Activated T-helper 1 cell treated with anti-CD3 and anti-CD28 coated beads, Interleukin-12 subunit alpha, Interleukin-12 subunit beta, Interleukin-2, Interleukin-4 antibody, amounts not matched to agents 30 ng/mL and 10 ng/mL and 1 ng/mL, durations not matched to agents 14 hours and 24 hours and 36 hours (primary cell): ENCODE data around the gene HNRNPA0. TPM values are rescaled to one million over a fixed set of nuclear protein-coding genes. Genes with fewer than 3 reads are reported as not detected.
A peak's percentile ranks its signal among the peaks of the same experiment; 100 is the strongest.

Source experiments
- DNase-seq: peaks from one replicate; pipeline ENCODE4 v3.0.0; 2021; ENCODE audit warnings: low spot score
- H3K27ac Mint-ChIP-seq: one replicate; pipeline ENCODE4 v1.8.0; 2021; ENCODE audit warnings: mild to moderate bottlenecking, mixed read lengths
- H3K27me3 Mint-ChIP-seq: one replicate; pipeline ENCODE4 v1.8.0; 2022; ENCODE audit warnings: mild to moderate bottlenecking, moderate library complexity, mixed read lengths; ENCODE audit not compliant: insufficient read depth
- H3K36me3 Mint-ChIP-seq: one replicate; pipeline ENCODE4 v1.8.0; 2021; ENCODE audit warnings: low read depth, mixed read lengths
- H3K4me1 Mint-ChIP-seq: one replicate; pipeline ENCODE4 v1.8.0; 2021; ENCODE audit warnings: low read depth, mixed read lengths
- H3K4me3 Mint-ChIP-seq: one replicate; pipeline ENCODE4 v1.8.0; 2021; ENCODE audit warnings: mild to moderate bottlenecking, moderate library complexity, mixed read lengths
- H3K9me3 Mint-ChIP-seq: one replicate; pipeline ENCODE4 v1.8.0; 2021; ENCODE audit warnings: mixed read lengths
- intact Hi-C: fragments of 100-400 bp; cut with micrococcal nuclease; formaldehyde crosslinking; loops from one replicate; pipeline ENCODE4 v1.15.1; 2024
- total RNA-seq: library from RNA; stranded (reverse); gene quantifications from 2 replicates; pipeline ENCODE4 v1.2.3, GENCODE V29; 2022

HNRNPA0 gene
- total RNA-seq, 1 donor from 2014 or later: 37.5 TPM

- no peak for DNase-seq
- Mint-ChIP-seq H3K36me3 (peaks cover 26% of the 10 kb centered on the region), H3K27me3 (peaks cover 4% of the 10 kb centered on the region), H3K27ac (no peak overlapping the region), H3K4me3 (no peak overlapping the region), H3K9me3 (no peaks in the 10 kb centered on the region), H3K4me1 (peaks cover 22% of the 10 kb centered on the region)
- intact Hi-C loops: loop anchor here (5.0 to 10.0 kb wide), 4 partner anchors 602 to 1544 kb away; partner anchors contain the start of genes EGR1, ETF1, KDM3B and MATR3
Measured at GRCh38 chr5:137750436-137750835, 3.7 kb downstream of the HNRNPA0 start.

- no peak for DNase-seq
Measured at GRCh38 chr5:137747848-137748247, 6.3 kb downstream of the HNRNPA0 start.

DNA sequence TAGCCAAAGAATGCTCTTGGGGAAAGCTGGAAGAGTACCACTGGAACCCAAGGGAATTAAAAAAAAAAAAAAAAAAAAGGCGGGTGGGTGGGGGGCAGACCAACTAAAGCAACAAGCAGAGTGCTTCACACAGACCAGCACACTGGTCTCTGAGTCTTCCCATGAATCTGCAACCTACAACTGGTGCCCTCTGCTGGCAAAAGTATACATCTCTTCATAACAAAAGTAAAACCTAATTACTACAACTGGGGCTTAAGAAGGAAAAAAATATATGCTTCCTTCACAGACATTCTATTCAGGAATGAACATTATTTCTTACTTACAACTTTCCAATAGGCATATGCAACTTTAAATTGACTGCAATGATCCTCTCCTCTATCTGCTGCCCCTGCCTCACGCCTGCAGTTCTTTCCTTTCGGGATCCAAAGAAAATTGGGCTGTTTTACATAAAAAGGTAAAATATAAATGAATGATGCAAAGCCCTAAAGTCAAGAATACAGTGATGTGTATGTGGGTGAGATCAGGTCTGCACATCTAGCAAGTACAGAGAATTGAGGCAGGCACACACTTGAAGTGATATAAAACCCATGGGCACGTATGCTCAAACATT is 11.0 kb downstream of the HNRNPA0 start:
- peaks cover 2% of the 10 kb centered on the region for H3K27me3 Mint-ChIP-seq

More at GRCh38 chr5:137747848-137748247, 6.3 kb downstream of the HNRNPA0 start:
- Mint-ChIP-seq H3K4me1 (peaks cover 22% of the 10 kb centered on the region), H3K36me3 (peaks cover 23% of the 10 kb centered on the region), H3K27ac (no peak overlapping the region), H3K4me3 (no peak overlapping the region), H3K9me3 (no peaks in the 10 kb centered on the region), H3K27me3 (no peaks in the 10 kb centered on the region)
- intact Hi-C loops: no loop called here

DNA sequence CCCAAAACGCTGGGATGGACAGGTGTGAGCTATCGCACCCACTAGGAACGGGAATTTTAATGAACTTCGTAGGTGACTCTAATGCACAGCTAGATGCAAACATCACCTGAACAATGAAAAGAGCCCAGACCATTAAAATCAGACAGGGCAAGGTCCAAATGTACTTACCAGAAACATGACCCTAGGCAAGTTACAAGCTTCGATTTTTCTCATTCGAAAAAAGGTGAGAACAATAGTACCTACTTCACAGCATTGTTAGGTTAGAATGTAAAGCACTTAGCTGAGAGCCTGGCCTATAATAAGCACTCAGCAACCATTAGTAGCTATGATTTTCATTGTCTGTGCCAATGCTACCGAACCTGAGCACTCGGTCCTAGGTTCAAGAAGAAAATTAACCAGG is 12.4 kb downstream of the HNRNPA0 start:
- intact Hi-C loops: loop anchor here (2.0 kb wide), 1 partner anchor 27 kb away; no protein-coding TSS in a partner anchor
- Mint-ChIP-seq H3K36me3 (no peaks in the 10 kb centered on the region), H3K27me3 (peaks cover 2% of the 10 kb centered on the region), H3K4me1 (no peaks in the 10 kb centered on the region), H3K9me3 (peaks cover 5% of the 10 kb centered on the region), H3K4me3 (no peak overlapping the region), H3K27ac (no peak overlapping the region)
- DNase-seq: no peak

More for the DNA sequence above, 11.0 kb downstream of the HNRNPA0 start:
- Mint-ChIP-seq H3K27ac (no peak overlapping the region), H3K4me3 (no peak overlapping the region), H3K9me3 (peaks cover under 1% of the 10 kb centered on the region), H3K4me1 (no peaks in the 10 kb centered on the region), H3K36me3 (no peaks in the 10 kb centered on the region)
- DNase-seq: peak; percentile 54
- intact Hi-C loops: loop anchor here (1.0 kb wide), 3 partner anchors 9 to 114 kb away; no protein-coding TSS in a partner anchor

GRCh38 chr5:137739737-137740136 is 14.4 kb downstream of the HNRNPA0 start:
- no peaks in the 10 kb centered on the region for H3K4me1 Mint-ChIP-seq
- no peak overlapping the region for H3K27ac Mint-ChIP-seq
- DNase-seq: no peak
- H3K9me3 Mint-ChIP-seq: peaks cover 5% of the 10 kb centered on the region
- H3K27me3 Mint-ChIP-seq: peaks cover 2% of the 10 kb centered on the region
- intact Hi-C loops: loop anchor here (2.0 kb wide), 1 partner anchor 25 kb away; no protein-coding TSS in a partner anchor
- no peaks in the 10 kb centered on the region for H3K36me3 Mint-ChIP-seq
- no peak overlapping the region for H3K4me3 Mint-ChIP-seq

DNA sequence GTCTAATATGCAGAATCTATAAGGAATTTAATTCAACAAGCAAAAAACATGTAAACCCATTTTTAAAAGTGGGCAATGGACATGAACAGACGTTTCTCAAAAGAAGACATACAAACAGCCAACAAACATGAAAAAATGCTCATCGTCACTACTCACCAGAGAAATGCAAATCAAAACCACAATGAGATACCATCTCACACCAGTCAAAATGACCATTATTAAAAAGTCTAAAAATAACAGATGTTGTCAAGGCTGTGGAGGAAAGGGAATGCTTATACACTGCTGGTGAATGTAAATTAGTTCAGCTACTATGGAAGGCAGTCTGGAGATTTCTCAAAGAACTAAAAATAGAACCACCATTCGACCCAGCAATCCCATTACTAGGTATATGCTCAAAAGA is 15.2 kb downstream of the HNRNPA0 start:
- Mint-ChIP-seq H3K27ac (no peak overlapping the region), H3K36me3 (no peaks in the 10 kb centered on the region), H3K27me3 (peaks cover 2% of the 10 kb centered on the region), H3K9me3 (peaks cover 5% of the 10 kb centered on the region), H3K4me3 (no peak overlapping the region), H3K4me1 (no peaks in the 10 kb centered on the region)
- no peak for DNase-seq
- intact Hi-C loops: no loop called here

- no peak for DNase-seq
- peaks cover 5% of the 10 kb centered on the region for H3K9me3 Mint-ChIP-seq
- peak overlapping the region; percentile 83 for H3K27ac Mint-ChIP-seq
- intact Hi-C loops: loop anchor here (1.0 kb wide), 2 partner anchors 17 to 41 kb away; partner anchors contain the start of gene HNRNPA0
- H3K27me3 Mint-ChIP-seq: peaks cover 9% of the 10 kb centered on the region
- no peaks in the 10 kb centered on the region for H3K4me1 Mint-ChIP-seq
- no peaks in the 10 kb centered on the region for H3K36me3 Mint-ChIP-seq
- peak overlapping the region; percentile 56 for H3K4me3 Mint-ChIP-seq
Measured at GRCh38 chr5:137737349-137738131, 16.6 kb downstream of the HNRNPA0 start.

DNA sequence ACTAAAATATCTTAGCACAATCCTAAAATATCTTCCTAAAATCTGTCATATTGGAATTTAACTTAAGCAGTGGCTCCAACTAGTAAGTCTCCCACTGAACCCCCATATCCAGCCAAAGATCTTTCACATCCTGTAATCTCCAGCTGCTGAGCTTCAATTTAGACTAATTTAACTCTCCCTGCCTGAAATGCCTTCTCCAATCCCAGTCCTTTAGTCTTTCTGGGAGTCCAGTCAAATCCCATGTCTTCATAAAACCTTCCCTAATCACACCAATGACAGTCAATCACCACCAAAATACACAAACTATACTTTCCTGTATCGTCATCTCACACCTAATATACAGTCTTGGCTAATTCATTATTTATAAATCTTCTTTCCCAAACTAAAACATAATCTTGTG is 17.7 kb downstream of the HNRNPA0 start:
- no peaks in the 10 kb centered on the region for H3K36me3 Mint-ChIP-seq
- no peaks in the 10 kb centered on the region for H3K4me1 Mint-ChIP-seq
- no peak overlapping the region for H3K4me3 Mint-ChIP-seq
- intact Hi-C loops: no loop called here
- DNase-seq: no peak
- H3K9me3 Mint-ChIP-seq: peaks cover 5% of the 10 kb centered on the region
- H3K27ac Mint-ChIP-seq: no peak overlapping the region
- peaks cover 11% of the 10 kb centered on the region for H3K27me3 Mint-ChIP-seq

DNA sequence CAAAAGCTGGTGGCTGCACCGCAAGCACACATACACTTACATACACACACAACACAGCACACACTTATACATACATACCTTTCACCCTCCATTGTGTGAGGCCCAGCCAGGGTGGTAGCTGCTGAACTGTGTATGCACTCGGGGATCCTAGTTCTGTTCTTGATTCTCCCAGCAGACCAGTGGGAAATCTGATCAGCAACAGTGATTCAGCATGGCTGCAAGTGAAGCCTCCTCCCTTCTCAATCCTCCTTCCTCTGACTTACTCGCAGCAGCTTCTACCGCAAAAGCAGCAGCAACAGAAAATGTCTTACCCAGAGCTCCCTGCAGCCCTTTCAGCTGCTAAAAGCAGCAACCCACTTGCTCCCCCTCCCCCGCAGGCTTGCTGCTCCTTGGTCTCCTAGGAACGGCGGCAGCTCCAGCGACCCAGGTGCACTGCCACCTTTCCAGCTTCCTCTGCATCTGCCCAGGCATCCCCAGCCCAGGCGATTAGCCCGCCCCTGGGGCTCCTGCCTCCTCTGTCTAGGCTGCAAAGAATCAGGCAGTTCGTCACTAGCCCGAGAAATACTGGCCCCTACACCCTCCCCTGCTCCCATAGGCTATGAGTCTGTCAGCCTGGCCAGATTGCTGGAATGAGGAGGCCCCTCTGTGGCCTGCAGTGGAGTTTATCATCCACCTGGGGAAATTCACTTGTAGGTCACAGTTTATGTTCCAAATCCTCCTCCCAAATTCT is 18.4 kb downstream of the HNRNPA0 start, which contains the start of gene KLHL3:
TSS of gene KLHL3 (minus strand) at position 535 of the 730 bp plus-strand sequence. CDS start at position 92, 443 bp downstream.
- peaks cover 5% of the 10 kb centered on the region for H3K9me3 Mint-ChIP-seq
- H3K4me3 Mint-ChIP-seq: no peak within 1 kb of the TSS
- H3K27me3 Mint-ChIP-seq: peaks cover 11% of the 10 kb centered on the region
- peak; percentile 13 for DNase-seq
- H3K36me3 Mint-ChIP-seq: no peaks in the 10 kb centered on the region
- H3K27ac Mint-ChIP-seq: no peak within 1 kb of the TSS
- no peaks in the 10 kb centered on the region for H3K4me1 Mint-ChIP-seq
- intact Hi-C loops: no loop called here

DNA sequence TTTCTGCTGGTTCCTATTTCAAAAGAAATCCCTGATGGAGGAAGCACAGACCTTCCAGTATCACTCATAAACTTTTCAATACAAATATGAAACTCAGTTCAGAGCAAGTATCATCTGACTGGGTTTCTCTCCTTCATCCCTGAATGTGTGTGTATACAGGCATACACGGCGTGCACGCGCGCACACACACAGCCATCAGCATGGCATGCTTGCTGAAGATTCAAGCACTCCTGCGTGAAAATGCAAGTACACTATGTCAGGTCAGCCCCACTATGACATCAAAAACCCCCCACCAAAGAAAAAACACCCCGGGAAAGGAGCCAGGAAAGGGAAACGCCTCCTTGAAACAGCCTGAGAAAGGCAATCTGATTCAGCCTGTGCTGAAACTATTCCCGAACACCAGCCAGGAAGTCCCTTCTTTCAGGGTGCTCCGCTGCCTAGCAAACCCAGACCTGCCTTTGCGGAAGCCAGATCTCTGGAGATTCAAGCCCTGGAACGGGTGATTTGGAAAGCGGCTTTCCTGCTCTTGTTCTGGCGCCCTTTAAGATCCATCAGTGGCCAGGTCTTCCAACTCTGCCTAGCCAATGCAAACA is 19.1 kb downstream of the HNRNPA0 start:
- Mint-ChIP-seq H3K27me3 (peaks cover 11% of the 10 kb centered on the region), H3K4me3 (no peak overlapping the region), H3K4me1 (no peaks in the 10 kb centered on the region), H3K36me3 (no peaks in the 10 kb centered on the region), H3K27ac (no peak overlapping the region), H3K9me3 (peaks cover 5% of the 10 kb centered on the region)
- DNase-seq: no peak
- intact Hi-C loops: no loop called here

- H3K9me3 Mint-ChIP-seq: peaks cover 5% of the 10 kb centered on the region
- intact Hi-C loops: no loop called here
- peaks cover 11% of the 10 kb centered on the region for H3K27me3 Mint-ChIP-seq
- H3K4me1 Mint-ChIP-seq: no peaks in the 10 kb centered on the region
- no peak for DNase-seq
- H3K36me3 Mint-ChIP-seq: no peaks in the 10 kb centered on the region
- H3K4me3 Mint-ChIP-seq: no peak overlapping the region
- H3K27ac Mint-ChIP-seq: no peak overlapping the region
Measured at GRCh38 chr5:137734331-137734730, 19.8 kb downstream of the HNRNPA0 start.

DNA sequence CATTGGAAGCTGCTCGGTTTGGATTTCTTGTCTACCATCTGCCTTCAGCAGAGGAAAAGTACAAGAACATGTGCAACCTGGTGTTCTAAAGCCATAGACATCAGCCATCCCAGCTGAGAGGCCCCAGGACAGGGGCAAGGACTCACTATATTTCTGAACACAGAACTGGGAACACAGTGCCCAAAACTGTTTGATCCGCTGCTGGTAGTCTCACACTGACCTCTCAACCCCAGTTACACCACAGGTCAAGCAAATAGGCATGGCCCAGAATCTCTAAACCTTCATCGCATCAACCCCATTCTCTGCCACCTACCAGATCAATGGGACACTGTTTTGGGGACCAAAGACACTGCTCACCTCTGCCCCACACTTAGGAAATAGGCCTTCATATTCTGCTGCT is 20.2 kb downstream of the HNRNPA0 start:
- no peaks in the 10 kb centered on the region for H3K4me1 Mint-ChIP-seq
- no peak overlapping the region for H3K4me3 Mint-ChIP-seq
- DNase-seq: no peak
- no peaks in the 10 kb centered on the region for H3K36me3 Mint-ChIP-seq
- intact Hi-C loops: no loop called here
- H3K9me3 Mint-ChIP-seq: peaks cover 5% of the 10 kb centered on the region
- peaks cover 11% of the 10 kb centered on the region for H3K27me3 Mint-ChIP-seq
- H3K27ac Mint-ChIP-seq: no peak overlapping the region
